ENCODE measurements around the gene GPR35.
"Not testable (repeated sequence)": the region's sequence is repeated elsewhere in the genome, so short reads cannot be mapped to it uniquely, and the experiment has no call there.

Gene GPR35

DNA sequence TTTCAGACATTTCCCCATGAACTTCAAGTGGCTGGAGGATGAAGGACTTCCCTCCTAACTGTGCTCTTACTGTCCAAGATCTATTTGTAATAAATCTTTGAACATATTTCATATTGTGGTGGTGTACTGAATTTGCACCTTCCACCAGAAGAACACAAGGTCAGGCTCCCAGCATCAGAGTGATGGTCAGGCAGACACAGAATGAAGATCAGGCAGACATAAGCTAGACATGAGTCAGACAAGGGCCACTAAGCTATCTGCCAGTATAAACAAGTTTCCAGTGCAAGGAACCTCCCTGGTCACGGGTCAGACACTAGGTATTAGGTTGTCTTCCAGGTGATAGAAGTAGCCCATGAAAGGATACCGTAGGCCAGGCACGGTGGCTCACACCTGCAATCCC is 37.4 kb downstream of the GPR35 start:
- no peaks in the 10 kb centered on the region for H3K36me3 ChIP-seq (ENCODE audit: insufficient read depth, low read length)
- H3K4me1 ChIP-seq (ENCODE audit: insufficient read depth, low read length), result no peaks in the 10 kb centered on the region
- no peak overlapping the region for H3K27ac ChIP-seq (ENCODE audit: low read depth, low read length)
- peaks cover 0 to 3% of the 10 kb centered on the region in 2 donors for H3K27me3 ChIP-seq (ENCODE audit: control insufficient read depth in 1 of 2, insufficient read depth in 2 of 2, low read length in 2 of 2)
- H3K4me3 ChIP-seq (ENCODE audit: low read depth in 1 of 2, low read length in 2 of 2), result no peak overlapping the region
- no peaks in the 10 kb centered on the region for H3K9me3 ChIP-seq (ENCODE audit: low read length)
- no peak overlapping the region for H3K9ac ChIP-seq (ENCODE audit: low read length)

- Histone ChIP-seq H3K4me1 (ENCODE audit: insufficient read depth, low read length) (no peaks in the 10 kb centered on the region), H3K4me3 (ENCODE audit: low read depth in 1 of 2, low read length in 2 of 2) (no peak overlapping the region), H3K27ac (ENCODE audit: low read depth, low read length) (no peak overlapping the region), H3K9me3 (ENCODE audit: low read length) (no peaks in the 10 kb centered on the region), H3K36me3 (ENCODE audit: insufficient read depth, low read length) (no peaks in the 10 kb centered on the region), H3K9ac (ENCODE audit: low read length) (no peak overlapping the region), H3K27me3 (ENCODE audit: control insufficient read depth in 1 of 2, insufficient read depth in 2 of 2, low read length in 2 of 2) (peaks cover 0 to 3% of the 10 kb centered on the region in 2 donors)
Observed at GRCh38 chr2:240663546-240664190, 38.4 kb downstream of the GPR35 start.

GRCh38 chr2:240664622-240665021 is 39.3 kb downstream of the GPR35 start:
- no peak overlapping the region for H3K4me3 ChIP-seq (ENCODE audit: low read depth in 1 of 2, low read length in 2 of 2)
- peaks cover 0 to 3% of the 10 kb centered on the region in 2 donors for H3K27me3 ChIP-seq (ENCODE audit: control insufficient read depth in 1 of 2, insufficient read depth in 2 of 2, low read length in 2 of 2)
- H3K9ac ChIP-seq (ENCODE audit: low read length), result no peak overlapping the region
- no peaks in the 10 kb centered on the region for H3K9me3 ChIP-seq (ENCODE audit: low read length)
- H3K4me1 ChIP-seq (ENCODE audit: insufficient read depth, low read length), result no peaks in the 10 kb centered on the region
- H3K27ac ChIP-seq (ENCODE audit: low read depth, low read length), result no peak overlapping the region
- H3K36me3 ChIP-seq (ENCODE audit: insufficient read depth, low read length), result no peaks in the 10 kb centered on the region

DNA sequence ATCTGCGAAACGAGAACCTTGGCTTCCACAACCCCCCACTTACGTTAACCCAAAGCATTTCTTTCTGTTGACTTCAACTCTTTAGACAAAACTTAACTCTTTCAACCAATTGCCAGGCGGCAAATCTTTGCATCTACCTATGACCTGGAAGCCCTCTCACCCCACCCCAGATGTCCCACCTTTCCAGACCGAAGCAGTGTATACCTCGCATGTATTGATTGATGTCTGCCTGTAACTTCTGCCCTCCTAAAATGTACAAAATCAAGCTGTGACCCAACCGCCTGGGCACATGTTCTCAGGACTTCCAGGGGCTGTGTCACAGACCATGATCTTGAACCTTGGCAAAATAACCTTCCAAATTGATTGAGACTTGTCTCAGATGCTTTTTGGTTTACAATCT is 45.1 kb downstream of the GPR35 start:
- H3K27me3 ChIP-seq (ENCODE audit: control insufficient read depth in 1 of 2, insufficient read depth in 2 of 2, low read length in 2 of 2), result peaks cover 0 to 13% of the 10 kb centered on the region in 2 donors
- H3K9ac ChIP-seq (ENCODE audit: low read length), result no peak overlapping the region
- H3K36me3 ChIP-seq (ENCODE audit: insufficient read depth, low read length), result no peaks in the 10 kb centered on the region
- H3K4me3 ChIP-seq (ENCODE audit: low read depth in 1 of 2, low read length in 2 of 2), result no peak overlapping the region
- H3K9me3 ChIP-seq (ENCODE audit: low read length), result no peaks in the 10 kb centered on the region
- no peaks in the 10 kb centered on the region for H3K4me1 ChIP-seq (ENCODE audit: insufficient read depth, low read length)
- no peak overlapping the region for H3K27ac ChIP-seq (ENCODE audit: low read depth, low read length)

GRCh38 chr2:240670950-240671349 is 45.7 kb downstream of the GPR35 start:
- Histone ChIP-seq H3K36me3 (ENCODE audit: insufficient read depth, low read length) (no peaks in the 10 kb centered on the region), H3K27me3 (ENCODE audit: control insufficient read depth in 1 of 2, insufficient read depth in 2 of 2, low read length in 2 of 2) (peaks cover 0 to 13% of the 10 kb centered on the region in 2 donors), H3K4me1 (ENCODE audit: insufficient read depth, low read length) (no peaks in the 10 kb centered on the region), H3K9ac (ENCODE audit: low read length) (no peak overlapping the region), H3K4me3 (ENCODE audit: low read depth in 1 of 2, low read length in 2 of 2) (no peak overlapping the region), H3K27ac (ENCODE audit: low read depth, low read length) (no peak overlapping the region), H3K9me3 (ENCODE audit: low read length) (no peaks in the 10 kb centered on the region)

- no peak overlapping the region for H3K4me3 ChIP-seq (ENCODE audit: low read depth in 1 of 2, low read length in 2 of 2)
- H3K9me3 ChIP-seq (ENCODE audit: low read length), result no peaks in the 10 kb centered on the region
- no peak overlapping the region for H3K9ac ChIP-seq (ENCODE audit: low read length)
- H3K27ac ChIP-seq (ENCODE audit: low read depth, low read length), result no peak overlapping the region
- H3K27me3 ChIP-seq (ENCODE audit: control insufficient read depth in 1 of 2, insufficient read depth in 2 of 2, low read length in 2 of 2), result peaks cover 0 to 13% of the 10 kb centered on the region in 2 donors
- no peaks in the 10 kb centered on the region for H3K36me3 ChIP-seq (ENCODE audit: insufficient read depth, low read length)
- no peaks in the 10 kb centered on the region for H3K4me1 ChIP-seq (ENCODE audit: insufficient read depth, low read length)
Observed at GRCh38 chr2:240672076-240672700, 46.9 kb downstream of the GPR35 start.

GRCh38 chr2:240672701-240673190 is 47.5 kb downstream of the GPR35 start:
- H3K27ac ChIP-seq (ENCODE audit: low read depth, low read length), result no peak overlapping the region
- no peak overlapping the region for H3K4me3 ChIP-seq (ENCODE audit: low read depth in 1 of 2, low read length in 2 of 2)
- H3K27me3 ChIP-seq (ENCODE audit: control insufficient read depth in 1 of 2, insufficient read depth in 2 of 2, low read length in 2 of 2), result peaks cover 0 to 13% of the 10 kb centered on the region in 2 donors

DNA sequence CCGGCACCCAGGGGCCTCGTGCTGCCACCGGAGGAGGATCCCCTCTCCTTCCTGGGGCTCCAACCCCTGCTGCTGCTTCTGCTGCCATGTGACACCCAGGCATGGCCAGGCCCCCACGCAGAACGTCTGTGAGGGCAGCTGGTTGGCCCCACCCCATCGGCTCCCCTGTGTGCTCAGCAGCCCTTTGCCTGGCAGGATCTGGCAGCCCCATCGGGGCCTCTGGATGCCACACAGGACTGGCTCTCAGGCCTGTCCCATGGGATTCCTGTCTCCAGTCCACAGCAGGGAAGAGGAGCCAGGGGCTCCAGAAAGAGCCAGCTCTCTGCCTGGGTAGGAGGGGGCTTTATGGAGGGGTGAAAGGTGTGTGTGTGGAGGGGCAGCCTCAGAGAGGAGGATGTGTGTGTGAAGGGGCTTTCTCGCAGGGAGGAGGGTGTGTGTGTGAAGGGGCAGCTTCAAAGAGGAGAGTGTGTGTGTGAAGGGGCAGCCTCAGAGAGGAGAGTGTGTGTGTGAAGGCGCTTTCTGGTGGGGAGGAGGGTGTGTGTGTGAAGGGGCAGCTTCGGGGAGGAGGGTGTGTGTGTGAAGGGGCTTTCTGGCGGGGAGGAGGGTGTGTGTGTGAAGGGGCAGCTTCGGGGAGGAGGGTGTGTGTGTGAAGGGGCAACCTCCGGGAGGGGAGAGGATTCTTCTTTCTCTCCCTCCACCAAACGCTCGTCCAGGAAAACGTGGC is 49.3 kb downstream of the GPR35 start:
- H3K4me1 ChIP-seq (ENCODE audit: insufficient read depth, low read length); H3K4me3 ChIP-seq (ENCODE audit: low read depth in 1 of 2, low read length in 2 of 2); H3K27ac ChIP-seq (ENCODE audit: low read depth, low read length); H3K9ac ChIP-seq (ENCODE audit: low read length); H3K9me3 ChIP-seq (ENCODE audit: low read length); H3K36me3 ChIP-seq (ENCODE audit: insufficient read depth, low read length): not testable (repeated sequence)
- peaks cover 0 to 13% of the 10 kb centered on the region in 2 donors for H3K27me3 ChIP-seq (ENCODE audit: control insufficient read depth in 1 of 2, insufficient read depth in 2 of 2, low read length in 2 of 2)

More at GRCh38 chr2:240672701-240673190, 47.5 kb downstream of the GPR35 start:
- Histone ChIP-seq H3K36me3 (ENCODE audit: insufficient read depth, low read length) (no peaks in the 10 kb centered on the region), H3K4me1 (ENCODE audit: insufficient read depth, low read length) (no peaks in the 10 kb centered on the region), H3K9me3 (ENCODE audit: low read length) (no peaks in the 10 kb centered on the region), H3K9ac (ENCODE audit: low read length) (no peak overlapping the region)

DNA sequence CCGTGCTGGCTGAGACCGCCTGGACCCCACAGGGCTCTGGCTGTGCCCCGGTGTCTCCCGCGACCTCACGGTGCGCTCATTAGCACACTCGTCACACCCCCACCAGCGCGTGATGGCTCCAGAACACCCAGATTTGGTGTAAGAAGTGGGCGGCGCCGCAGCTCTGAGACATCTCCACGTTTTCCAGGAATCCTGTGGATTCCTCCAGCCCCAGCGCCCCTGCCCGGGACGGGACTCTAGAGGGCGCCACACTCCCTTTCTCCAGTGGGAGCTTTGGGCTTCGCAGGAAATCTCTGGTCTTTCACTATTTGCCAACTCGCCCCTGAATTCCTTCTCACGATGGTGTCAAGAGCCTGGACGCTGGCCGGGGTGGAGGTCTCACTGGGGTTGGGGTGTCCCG is 50.1 kb downstream of the GPR35 start:
- not testable (repeated sequence) for H3K36me3 ChIP-seq (ENCODE audit: insufficient read depth, low read length); H3K27ac ChIP-seq (ENCODE audit: low read depth, low read length); H3K4me1 ChIP-seq (ENCODE audit: insufficient read depth, low read length); H3K9me3 ChIP-seq (ENCODE audit: low read length); H3K4me3 ChIP-seq (ENCODE audit: low read depth in 1 of 2, low read length in 2 of 2); H3K9ac ChIP-seq (ENCODE audit: low read length)
- H3K27me3 ChIP-seq (ENCODE audit: control insufficient read depth in 1 of 2, insufficient read depth in 2 of 2, low read length in 2 of 2), result peaks cover 0 to 11% of the 10 kb centered on the region in 2 donors

- not testable (repeated sequence) for H3K4me1 ChIP-seq (ENCODE audit: insufficient read depth, low read length); H3K4me3 ChIP-seq (ENCODE audit: low read depth in 1 of 2, low read length in 2 of 2); H3K36me3 ChIP-seq (ENCODE audit: insufficient read depth, low read length); H3K27me3 ChIP-seq (ENCODE audit: control insufficient read depth in 1 of 2, insufficient read depth in 2 of 2, low read length in 2 of 2); H3K9ac ChIP-seq (ENCODE audit: low read length); H3K27ac ChIP-seq (ENCODE audit: low read depth, low read length); H3K9me3 ChIP-seq (ENCODE audit: low read length)
Observed at GRCh38 chr2:240678043-240678442, 52.8 kb downstream of the GPR35 start.

- H3K9ac ChIP-seq (ENCODE audit: low read length); H3K27ac ChIP-seq (ENCODE audit: low read depth, low read length); H3K36me3 ChIP-seq (ENCODE audit: insufficient read depth, low read length); H3K9me3 ChIP-seq (ENCODE audit: low read length); H3K27me3 ChIP-seq (ENCODE audit: control insufficient read depth in 1 of 2, insufficient read depth in 2 of 2, low read length in 2 of 2); H3K4me1 ChIP-seq (ENCODE audit: insufficient read depth, low read length); H3K4me3 ChIP-seq (ENCODE audit: low read depth in 1 of 2, low read length in 2 of 2): not testable (repeated sequence)
Observed at GRCh38 chr2:240678909-240679308, 53.6 kb downstream of the GPR35 start.

Measured in muscle layer of colon (tissue), 2 donors.